HG03378 (cell line): ENCODE results near the gene SSU72.
"Not testable (repeated sequence)": the region's sequence is repeated elsewhere in the genome, so short reads cannot be mapped to it uniquely, and the experiment has no call there.

ENCODE experiments used
- ATAC-seq: cut with Tn5 transposase; IDR thresholded peaks from one replicate; pipeline ENCODE4 v1.9.1; 2021; ENCODE audit warnings: mild to moderate bottlenecking, moderate library complexity; ENCODE audit not compliant: unreplicated experiment

SSU72 gene

DNA sequence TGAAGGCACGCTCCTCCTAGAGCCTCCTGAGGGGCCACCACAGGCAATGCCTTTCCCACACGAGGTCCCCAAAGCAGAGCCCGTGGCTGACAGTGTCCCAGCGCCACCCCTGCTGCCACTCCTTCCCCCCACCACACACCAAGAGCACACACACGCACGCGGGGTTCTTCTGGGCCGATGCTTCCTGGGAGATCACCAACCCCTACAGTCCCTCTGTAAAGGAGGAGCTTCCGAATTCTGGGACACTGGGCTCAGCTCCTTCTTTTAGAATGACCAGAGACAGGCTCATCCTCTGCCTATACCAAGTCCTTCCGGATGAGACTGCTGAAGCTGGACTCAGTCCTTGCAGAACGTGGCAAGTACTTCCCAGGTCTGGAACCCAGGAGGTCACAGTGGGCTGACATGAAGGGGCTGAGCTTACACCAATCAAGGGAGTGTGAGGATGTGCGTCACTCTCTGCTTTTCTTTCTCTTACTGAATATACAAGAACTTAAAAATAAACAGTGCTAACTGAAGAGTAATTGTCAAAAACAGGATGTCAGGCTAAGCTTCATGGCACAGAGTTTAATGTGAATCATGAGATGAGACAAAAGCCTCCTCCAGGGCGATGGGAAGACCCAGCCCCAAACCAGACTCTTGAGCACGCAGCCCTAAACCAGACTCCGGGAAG is 12.7 kb downstream of the SSU72 start:
- no peak for ATAC-seq

DNA sequence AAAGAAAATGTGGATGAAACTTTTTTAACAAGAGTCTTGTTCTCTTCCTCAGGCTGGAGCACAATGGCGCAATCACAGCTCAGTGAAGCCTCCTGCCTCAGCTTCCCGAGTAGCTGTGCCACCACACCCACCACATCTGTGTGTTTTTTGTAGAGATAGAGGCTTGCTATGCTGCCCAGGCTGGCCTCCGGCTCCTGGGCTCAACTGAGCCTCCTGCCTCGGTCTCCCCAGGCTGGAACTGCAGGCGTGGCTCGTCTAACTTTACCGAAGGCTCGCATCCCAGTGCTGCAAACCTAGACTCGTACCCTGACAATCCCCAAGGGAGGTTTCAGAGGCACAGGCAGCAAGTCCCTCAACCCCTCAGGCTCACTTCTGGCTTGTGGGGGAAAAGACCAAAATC is 14.5 kb downstream of the SSU72 start:
- no peak for ATAC-seq

DNA sequence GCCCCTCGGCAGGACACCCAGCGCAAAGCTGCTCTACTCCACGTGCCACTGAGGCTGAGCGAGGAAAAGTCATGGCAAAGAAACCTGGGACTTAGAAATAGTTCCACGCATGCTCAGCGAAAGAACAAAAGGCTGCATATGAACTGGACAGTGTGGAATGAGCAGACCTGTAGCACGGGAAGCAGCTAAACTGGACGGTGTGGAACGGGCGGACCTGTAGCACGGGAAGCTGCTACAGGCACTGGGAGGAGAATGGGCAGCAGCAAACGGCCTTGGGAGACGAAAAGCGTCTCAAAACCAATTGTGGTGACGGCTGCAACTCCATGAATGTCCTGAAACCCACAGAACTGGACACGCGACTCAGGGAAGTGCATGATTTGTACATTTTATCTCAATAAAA is 15.6 kb downstream of the SSU72 start:
- ATAC-seq, result no peak

DNA sequence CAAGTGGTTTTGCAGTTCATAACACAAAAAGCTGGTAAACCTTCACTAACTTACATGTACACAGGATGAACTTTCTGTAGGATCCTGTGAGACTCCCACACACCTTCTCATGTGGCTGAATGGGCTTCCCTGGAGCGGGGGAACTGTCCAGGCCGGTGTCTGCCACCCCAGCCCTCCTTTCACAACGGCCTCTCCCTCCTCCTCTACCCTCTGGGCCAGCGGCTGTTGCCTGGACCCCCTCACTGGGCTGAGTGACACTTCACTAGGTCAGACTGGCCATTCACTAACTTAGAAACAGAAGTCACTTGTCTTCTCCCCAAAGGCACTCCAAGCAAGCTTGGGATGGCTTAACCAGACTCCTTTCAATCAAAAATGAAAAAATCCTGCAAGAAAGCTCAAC is 16.1 kb downstream of the SSU72 start:
- ATAC-seq, result no peak

DNA sequence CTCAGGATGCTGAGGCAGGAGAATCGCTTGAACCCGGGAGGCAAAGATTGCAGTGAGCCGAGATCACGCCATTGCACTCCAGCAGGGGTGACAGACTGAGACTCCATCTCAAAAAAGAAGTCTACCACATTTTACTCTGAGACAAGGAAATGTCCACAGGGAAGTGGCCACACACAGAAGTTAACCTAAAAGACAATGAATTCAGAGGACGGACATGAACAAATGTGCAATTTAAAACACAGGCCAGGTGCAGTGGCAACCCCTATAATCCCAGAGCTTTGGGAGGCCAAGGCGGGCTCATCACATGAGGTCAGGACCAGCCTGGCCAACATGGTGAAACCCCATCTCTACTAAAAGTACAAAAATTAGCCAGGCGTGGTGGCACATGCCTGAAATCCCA is 17.0 kb downstream of the SSU72 start:
- not testable (repeated sequence) for ATAC-seq

DNA sequence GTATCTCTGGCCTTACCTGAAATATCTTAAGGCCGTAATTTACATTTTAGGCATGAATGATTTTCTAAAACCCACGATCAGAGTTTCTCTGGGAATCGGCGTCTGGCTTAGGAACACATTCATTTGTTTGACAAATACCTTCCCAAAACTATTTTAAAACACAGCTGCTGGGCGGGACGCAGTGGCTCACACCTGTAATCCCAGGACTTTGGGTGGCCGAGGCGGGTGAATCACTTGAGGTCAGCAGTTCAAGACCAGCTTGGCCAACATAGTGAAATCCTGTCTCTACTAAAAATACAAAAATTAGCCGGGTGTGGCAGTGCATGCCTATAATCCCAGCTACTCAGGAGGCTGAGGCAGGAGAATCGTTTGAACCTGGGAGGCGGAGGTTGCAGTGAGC is 17.7 kb downstream of the SSU72 start:
- ATAC-seq, result not testable (repeated sequence)

DNA sequence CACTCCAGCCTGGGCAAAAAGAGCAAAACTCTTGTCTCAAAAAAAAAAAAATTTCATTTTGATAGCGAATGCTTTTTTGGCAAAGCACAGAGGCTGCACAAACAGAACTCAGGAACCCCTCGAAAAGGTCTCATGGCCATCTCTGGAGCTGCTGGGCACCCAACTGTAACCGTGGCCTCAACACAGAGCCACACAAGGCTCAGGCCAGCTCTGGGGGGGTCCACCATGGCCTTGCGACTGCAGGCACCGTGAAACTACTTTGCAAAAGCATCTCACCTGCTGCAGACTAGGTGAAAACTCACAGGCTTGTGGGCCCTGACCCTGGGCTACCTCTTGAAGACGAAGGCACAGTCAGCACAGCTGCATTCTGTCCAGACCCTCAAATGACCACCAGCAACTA is 18.2 kb downstream of the SSU72 start:
- no peak for ATAC-seq

DNA sequence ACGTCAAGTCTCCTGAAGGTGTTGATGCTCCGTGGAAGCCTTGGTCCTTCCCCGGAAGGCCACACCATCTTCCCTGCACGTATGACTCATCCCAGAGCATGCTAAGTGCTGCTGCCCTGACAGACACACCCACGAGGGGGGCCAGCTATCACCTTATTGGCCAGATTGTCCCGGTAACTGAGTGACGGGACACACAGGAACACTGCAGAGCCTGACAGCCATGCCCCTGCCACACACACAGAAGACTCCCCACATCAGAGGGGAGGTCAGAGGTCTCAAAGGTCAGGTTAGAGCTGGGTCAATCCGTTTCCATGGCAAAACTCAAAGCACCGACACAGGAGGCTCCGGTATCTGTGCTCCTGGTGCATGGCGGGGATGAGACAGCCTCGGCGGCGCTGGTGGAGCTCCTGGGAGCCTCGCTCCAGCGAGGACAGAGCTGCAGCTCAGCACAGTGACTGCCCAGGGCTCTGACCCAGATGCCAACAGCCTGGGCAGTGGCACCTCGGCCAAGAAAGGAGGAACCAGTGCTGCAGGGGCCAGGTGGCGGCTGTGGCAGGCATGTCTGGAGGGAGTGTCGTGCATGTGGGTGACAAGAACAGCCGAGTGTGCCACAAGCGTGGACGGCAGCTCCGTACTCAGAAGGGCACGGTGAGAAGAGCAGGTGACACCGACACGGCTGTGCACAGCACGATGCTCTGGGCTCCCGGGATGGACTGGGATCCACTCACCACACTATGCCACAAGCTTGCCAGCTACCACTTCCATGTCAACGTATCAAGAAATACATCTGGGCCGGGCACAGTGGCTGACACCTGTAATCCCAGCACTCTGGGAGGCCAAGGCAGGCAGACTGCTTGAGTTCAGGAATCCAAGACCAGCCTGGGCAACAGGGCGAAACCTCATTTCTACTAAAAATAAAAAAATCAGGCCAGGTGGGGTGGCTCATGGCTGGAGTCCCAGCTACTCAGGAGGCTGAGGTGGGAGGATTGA is 19.4 kb downstream of the SSU72 start:
- ATAC-seq, result no peak

DNA sequence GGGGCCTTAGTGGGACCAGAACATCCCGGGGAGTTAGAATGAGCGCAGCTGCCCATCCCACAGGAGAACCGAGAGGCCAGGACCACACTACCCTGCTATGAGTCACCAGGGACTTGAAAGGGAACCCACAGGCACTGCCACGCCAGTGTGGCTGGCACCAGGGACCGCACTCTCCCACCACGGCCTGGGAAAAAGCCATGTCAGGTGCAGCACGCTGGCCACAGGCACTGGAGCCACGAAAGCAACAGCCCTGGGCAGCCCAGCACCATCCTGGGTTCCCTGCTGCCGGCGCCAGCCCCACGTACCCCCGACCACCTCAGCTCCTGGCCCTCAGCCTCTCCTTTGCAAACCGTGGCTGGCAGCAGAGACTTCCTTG is 20.1 kb downstream of the SSU72 start:
- no peak for ATAC-seq

DNA sequence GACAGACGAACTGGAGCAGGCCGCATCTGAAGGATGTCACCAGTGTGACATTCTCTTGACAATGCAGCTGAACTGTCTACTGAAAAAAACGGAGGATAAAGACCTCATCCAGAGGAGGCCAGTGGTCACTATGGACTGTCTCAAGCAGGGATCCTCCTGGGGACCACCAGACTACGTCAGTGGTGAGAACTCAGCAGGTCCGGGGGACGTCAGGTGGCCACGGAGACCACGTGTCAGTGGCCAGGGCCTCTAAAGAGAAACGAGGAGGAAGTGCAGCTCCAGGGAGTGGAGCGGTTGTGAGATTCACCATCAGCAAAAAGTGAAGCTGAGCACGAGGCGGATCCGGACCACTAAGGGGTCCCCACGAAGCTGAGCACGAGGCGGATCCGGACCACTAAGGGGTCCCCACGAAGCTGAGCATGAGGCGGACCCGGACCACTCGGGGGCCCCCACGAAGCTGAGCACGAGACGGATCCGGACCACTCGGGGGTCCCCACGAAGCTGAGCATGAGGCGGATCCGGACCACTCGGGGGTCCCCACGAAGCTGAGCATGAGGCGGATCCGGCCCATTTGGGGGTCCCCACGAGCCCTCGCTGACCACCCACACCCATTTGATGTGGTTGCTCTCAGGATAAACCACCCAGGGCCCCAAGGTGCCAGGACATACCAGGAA is 20.7 kb downstream of the SSU72 start:
- no peak for ATAC-seq

DNA sequence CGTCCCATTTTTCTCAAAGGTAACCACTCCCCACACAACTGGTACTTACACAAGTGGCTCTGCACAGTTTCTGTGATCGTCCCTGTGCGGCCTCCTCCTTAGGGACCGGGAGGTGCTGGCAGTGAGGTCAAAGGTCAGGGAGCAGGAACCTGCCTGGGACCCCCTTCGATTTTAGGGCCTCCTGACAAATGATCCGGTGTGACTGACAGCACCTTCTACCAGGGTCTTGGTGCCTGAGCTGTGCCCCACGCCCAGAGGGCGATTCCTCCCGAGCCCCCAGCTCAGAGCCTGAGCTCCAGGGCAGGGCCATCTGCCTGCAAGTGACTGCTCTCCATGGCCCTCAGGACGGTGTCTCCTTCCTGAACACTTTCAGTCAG is 22.4 kb downstream of the SSU72 start:
- no peak for ATAC-seq

DNA sequence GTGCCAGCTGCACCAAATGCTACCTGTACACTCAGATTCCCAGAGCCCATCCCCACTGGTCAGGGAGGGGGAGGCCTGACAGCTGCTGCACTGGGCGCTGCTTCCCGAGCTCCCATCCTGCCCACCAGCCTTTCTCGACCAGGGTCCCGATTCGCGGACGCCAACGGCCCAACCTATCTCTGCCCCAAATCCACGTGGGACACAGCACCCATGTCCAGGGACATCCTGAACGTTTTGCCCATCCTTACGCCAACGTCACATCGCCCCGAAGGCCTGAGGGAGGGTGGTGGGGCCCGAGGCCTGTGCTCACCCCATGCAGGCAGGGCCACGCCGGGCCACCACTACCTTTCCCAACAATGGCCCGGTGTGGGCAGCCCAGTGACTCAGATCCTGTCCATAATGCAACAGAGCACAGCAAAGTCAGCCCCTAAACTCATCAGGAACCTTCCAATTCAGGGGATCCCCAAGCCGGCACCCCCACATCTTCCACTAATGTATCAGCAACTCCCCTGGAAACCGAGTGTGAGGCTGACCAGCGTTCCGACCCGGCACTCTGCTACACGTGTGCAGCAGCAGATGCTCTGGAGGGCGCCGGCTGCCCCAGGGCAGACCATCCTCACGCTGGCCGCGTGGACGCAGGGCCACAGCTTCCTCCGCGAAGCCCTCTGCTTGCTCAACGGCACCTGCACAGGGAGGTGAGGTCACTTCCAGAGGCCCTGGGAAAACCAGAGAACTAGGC is 23.0 kb downstream of the SSU72 start:
- no peak for ATAC-seq

DNA sequence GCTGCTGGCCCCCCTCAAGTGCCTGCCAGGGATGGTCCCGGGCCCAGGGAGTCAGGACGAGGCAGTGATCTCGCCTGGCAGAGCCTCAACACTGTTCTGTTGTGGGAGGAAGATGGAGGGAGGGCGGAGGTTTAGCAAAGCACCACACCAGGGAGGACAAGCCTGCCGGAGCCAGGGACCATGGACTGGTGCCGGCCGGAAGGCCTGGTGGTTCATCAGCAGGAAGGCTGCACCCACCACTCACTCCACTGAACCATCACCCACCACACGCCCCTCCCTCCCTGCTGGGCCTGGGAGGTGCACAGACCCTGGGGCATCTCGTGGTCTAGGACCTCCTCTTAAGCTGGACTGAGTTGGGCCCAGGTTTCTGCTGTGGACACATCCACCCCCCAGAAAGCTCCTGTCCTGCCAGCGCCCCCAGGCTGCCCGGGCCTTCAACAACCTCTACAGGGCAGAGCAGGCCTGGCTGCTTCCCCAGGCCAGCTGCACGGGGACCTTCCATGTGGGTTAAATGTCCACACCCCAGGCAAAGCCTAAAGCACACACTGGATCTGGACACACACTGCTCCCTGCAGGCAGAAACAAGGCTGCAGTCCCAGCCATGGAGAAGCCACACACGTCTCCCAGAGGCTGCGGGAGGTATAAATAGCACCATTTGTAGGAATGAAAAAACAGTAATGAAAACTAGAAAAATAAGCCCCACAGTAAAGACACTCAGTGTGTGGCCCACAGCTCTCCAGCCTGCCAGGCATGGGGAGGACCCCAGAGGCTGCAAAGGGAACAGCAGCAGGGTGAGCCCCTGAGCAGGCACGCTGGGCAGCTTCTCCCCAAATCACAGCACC is 23.9 kb downstream of the SSU72 start:
- ATAC-seq, result no peak

DNA sequence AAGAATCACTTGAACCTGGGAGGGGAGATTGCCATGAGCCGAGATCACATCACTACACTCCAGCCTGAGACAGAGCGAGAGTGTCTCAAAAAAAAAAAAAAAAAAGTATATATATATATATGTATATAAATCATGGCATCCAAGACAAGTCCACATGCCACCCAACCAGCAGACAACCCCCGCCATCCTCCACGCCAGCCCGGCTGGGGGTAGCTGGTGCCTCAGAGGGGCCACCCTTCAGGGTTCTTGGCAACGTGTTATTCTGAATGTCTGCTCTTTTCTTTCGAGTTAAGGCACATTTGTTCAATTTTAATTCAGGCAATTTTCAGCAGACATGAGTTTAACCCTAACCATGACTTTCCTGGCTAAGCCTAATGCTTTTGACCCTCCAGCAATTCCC is 24.6 kb downstream of the SSU72 start:
- ATAC-seq, result no peak

DNA sequence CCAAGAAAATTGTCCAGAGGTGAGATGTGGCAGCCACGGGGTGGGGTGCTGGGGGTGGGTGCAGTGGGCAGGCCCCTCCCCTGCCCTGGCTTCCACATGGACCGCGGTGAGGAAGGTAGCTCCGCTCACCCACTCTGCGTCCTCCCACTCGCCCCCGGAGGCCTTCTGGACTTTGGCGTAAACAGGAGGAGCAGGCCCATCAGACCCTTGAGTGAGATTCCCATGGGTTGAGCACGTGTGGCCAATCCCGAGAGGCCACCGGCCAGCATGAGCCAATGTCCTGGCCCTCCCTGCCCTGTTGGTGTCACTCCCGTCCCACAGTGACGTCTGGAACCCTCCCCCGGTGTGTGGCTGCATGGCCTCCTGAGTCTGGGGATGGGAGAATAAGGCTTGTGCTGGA is 26.1 kb downstream of the SSU72 start:
- no peak for ATAC-seq

DNA sequence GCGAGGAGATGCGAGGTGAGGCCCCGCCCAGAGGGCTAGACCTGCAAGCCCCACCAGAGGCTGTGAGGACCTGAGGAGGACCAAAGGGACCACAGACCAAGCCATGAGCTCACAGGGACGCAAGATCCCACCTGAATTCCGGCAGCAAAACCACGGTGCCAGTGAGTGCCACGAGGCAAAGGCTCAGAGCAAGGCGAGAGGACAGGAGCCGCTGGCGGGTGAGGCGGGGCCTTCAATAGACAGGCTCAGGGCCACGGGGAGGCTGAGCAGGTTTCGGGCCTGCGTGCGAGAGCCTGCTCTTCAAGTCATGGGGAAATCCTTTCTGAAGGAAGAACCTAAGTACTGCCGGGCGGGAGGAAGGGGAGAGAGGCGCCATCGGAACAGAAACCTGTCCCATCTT is 27.2 kb downstream of the SSU72 start:
- ATAC-seq, result no peak

DNA sequence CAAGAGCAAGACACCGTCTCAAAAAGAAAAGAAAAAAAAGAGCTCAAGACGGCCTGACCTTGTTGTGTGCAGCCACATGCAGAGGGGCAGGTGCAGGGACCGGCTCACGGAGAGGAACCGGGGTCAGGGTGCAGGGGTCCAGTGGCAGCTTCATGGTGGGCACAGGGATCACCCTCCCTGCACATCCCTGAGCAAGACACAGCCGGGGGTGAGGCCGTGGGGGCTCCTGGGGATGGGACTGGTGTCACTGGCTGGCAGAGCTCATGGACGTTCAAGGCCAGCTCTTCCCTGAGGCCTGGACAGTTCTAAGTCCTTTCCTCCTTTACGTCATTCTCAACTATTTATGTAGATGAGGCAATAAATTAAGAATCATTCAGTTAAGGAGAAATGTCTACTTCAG is 27.7 kb downstream of the SSU72 start:
- no peak for ATAC-seq

DNA sequence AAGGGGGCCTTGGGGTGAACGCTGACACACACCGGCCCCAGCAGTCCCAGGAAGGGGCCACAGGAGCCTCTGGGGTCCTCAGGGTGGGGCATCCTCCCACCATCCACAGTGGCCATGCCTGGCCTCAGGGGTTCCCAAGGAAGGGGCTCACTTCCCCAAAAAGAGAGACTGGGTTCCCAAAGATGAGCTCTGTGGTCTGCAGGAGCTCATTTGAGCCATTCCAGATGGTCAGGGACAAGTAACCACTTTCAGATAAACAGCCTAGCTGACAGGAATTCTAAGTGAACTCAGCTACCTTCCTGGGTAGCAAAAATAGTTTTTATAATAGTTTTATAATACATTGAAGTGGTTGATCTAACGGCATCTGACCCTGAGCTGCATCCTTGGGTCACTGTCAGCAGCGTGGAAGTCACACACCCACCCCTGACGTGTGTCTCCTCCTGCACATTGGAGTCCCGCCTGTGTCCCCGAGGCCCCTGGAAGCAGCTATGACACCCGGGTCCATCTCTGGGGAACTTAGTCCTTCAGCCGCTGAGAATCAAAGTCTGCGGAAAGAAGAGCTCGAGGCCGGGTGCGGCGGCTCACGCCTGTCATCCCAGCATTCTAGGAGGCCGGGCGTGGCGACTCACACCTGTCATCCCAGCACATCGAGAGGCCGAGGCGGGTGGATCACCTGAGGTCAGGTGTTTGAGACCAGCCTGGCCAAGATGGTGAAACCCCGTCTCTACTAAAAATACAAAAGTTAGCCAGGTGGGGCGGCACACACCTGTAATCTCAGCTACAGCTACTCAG is 28.5 kb downstream of the SSU72 start:
- no peak for ATAC-seq

DNA sequence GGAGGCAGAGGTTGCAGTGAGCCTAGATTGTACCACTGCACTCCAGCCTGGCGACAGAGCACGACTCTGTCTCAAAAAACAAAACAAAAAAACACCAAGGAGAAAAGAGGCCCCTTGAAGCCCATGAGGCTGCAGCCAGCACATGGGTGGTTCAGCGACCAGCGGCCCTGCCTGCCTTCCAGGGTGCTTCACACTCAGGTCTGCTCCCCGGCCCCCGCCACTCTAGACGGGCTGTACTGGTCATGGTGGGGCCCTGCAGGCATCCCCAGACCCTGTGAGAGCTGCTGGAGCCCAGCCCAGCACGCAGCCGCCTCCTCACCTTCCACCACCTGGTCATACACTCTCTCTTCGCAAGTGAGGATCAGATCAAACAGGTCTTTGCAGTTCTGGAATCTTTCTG is 30.1 kb downstream of the SSU72 start:
- ATAC-seq, result no peak
